Liver (tissue), 9 donors: ENCODE results near the gene ZNF582. TPM values are rescaled to one million over a fixed set of nuclear protein-coding genes. Genes with fewer than 3 reads are reported as not detected.

Source experiments
- DNase-seq: peaks from one replicate; pipeline ENCODE4 v3.0.0-alpha.2; 2017; ENCODE audit warnings: low spot score
- H3K27ac ChIP-seq, 2 donors: one replicate each; pipeline ENCODE4 v1.7.0; 2013; ENCODE audit warnings: inconsistent platforms in 2 of 2, low read length in 2 of 2, control low read depth in 1 of 2, low read depth in 1 of 2, mild to moderate bottlenecking in 1 of 2
- H3K27me3 ChIP-seq, 4 donors: one replicate each; pipeline versions ENCODE4 v1.6.1 to v1.7.0; 2013; ENCODE audit warnings: low read length in 3 of 4, inconsistent platforms in 1 of 4, mild to moderate bottlenecking in 1 of 4, moderate library complexity in 1 of 4; ENCODE audit not compliant: control insufficient read depth in 4 of 4, insufficient read depth in 4 of 4
- H3K36me3 ChIP-seq, 4 donors: one replicate each; pipeline versions ENCODE4 v1.6.1 to v1.7.0; 2013; ENCODE audit warnings: low read length in 3 of 4, mild to moderate bottlenecking in 3 of 4, low read depth in 1 of 4, moderate library complexity in 1 of 4; ENCODE audit not compliant: control insufficient read depth in 4 of 4, insufficient read depth in 3 of 4
- H3K4me1 ChIP-seq, 4 donors: one replicate each; pipeline versions ENCODE4 v1.6.1 to v1.7.0; 2013; ENCODE audit warnings: low read length in 3 of 4, mild to moderate bottlenecking in 3 of 4, moderate library complexity in 1 of 4; ENCODE audit not compliant: control insufficient read depth in 4 of 4, insufficient read depth in 4 of 4
- H3K4me3 ChIP-seq, 3 donors: one replicate each; pipeline versions ENCODE4 v1.6.1 to v1.7.0; 2013; ENCODE audit warnings: low read length in 3 of 3, control low read depth in 1 of 3, low read depth in 1 of 3, mild to moderate bottlenecking in 1 of 3
- H3K9ac ChIP-seq, 2 donors: one replicate each; pipeline ENCODE4 v1.7.0; 2013; ENCODE audit warnings: low read length in 2 of 2, mild to moderate bottlenecking in 2 of 2, moderate library complexity in 2 of 2, control low read depth in 1 of 2, low read depth in 1 of 2
- H3K9me3 ChIP-seq, 4 donors: one replicate each; pipeline versions ENCODE4 v1.6.1 to v1.7.0; 2013; ENCODE audit warnings: low read length in 3 of 4; ENCODE audit not compliant: control insufficient read depth in 4 of 4
- CTCF ChIP-seq: fragments of 150-350 bp; IDR thresholded peaks from 2 replicates; pipeline ENCODE4 v1.5.1; 2017; ENCODE audit warnings: improper control_type of control experiment, low read depth, low read length; ENCODE audit not compliant: missing input control
- EGR1 ChIP-seq, 2 donors: IDR thresholded peaks; 2 replicates each; pipeline ENCODE4 v1.6.1; 2016 to 2018; ENCODE audit warnings: antibody characterized with exemption in 2 of 2, low read depth in 2 of 2
- FOXA1 ChIP-seq: IDR thresholded peaks from 2 replicates; pipeline ENCODE4 v1.6.1; 2016; ENCODE audit warnings: antibody characterized with exemption
- GABPA ChIP-seq, 2 donors: IDR thresholded peaks in 1 of 2; conservative IDR thresholded peaks in 1 of 2; 2 replicates each; pipeline ENCODE4 v1.6.1; 2016; ENCODE audit warnings: antibody characterized with exemption in 2 of 2, mild to moderate bottlenecking in 1 of 2, moderate library complexity in 1 of 2
- HNF4A ChIP-seq, 2 donors: conservative IDR thresholded peaks; 2 replicates each; pipeline ENCODE4 v1.6.1; 2016; ENCODE audit warnings: antibody characterized with exemption in 2 of 2, mild to moderate bottlenecking in 2 of 2
- HNF4G ChIP-seq: IDR thresholded peaks from 2 replicates; pipeline ENCODE4 v1.6.1; 2016; ENCODE audit warnings: antibody characterized with exemption
- NR2F2 ChIP-seq: IDR thresholded peaks from 2 replicates; pipeline ENCODE4 v1.6.1; 2016; ENCODE audit warnings: antibody characterized with exemption
- RAD21 ChIP-seq, 2 donors: IDR thresholded peaks; 2 replicates each; pipeline ENCODE4 v1.6.1; 2016; ENCODE audit warnings: antibody characterized with exemption in 2 of 2, mild to moderate bottlenecking in 2 of 2
- REST ChIP-seq: IDR thresholded peaks from 2 replicates; pipeline ENCODE4 v1.6.1; 2016; ENCODE audit warnings: antibody characterized with exemption, mild to moderate bottlenecking
- SP1 ChIP-seq: IDR thresholded peaks from 2 replicates; pipeline ENCODE4 v1.6.1; 2018; ENCODE audit warnings: antibody characterized with exemption, mild to moderate bottlenecking
- YY1 ChIP-seq: IDR thresholded peaks from 2 replicates; pipeline ENCODE4 v1.6.1; 2016; ENCODE audit warnings: antibody characterized with exemption, mild to moderate bottlenecking
- WGBS: extraction: QIAGEN DNeasy Blood & Tissue Kit; methylation state at CpG from one replicate; pipeline ENCODE4 v1.1.7; 2013; 5-methylcytosine and 5-hydroxymethylcytosine counted together
- polyA plus RNA-seq, 2 donors: library from polyadenylated mRNA; stranded (reverse) in 1 of 2; unstranded in 1 of 2; fragments of 200-250 nt in 1 of 2; fragments of >200 nt in 1 of 2; fragmentation: Nextera tagmentation in 1 of 2; extraction: Ambion mirVana in 1 of 2; gene quantifications; one replicate each; pipeline versions ENCODE4 v1.2.1 to v1.2.3, GENCODE V29; 2013 to 2015
- total RNA-seq, 2 donors: library from RNA; depleted of rRNA; stranded (reverse); fragments of >200 nt; gene quantifications; one replicate each; pipeline ENCODE4 v1.2.3, GENCODE V29; 2014
- TF ChIP-seq, protein P1 (sequence below): IDR thresholded peaks from 2 replicates; pipeline ENCODE4 v1.6.1; 2016; ENCODE audit warnings: antibody characterized with exemption
- TF ChIP-seq, protein P2 (sequence below): IDR thresholded peaks from 2 replicates; pipeline ENCODE4 v1.6.1; 2016; ENCODE audit warnings: antibody characterized with exemption
- TF ChIP-seq, protein P3 (sequence below): IDR thresholded peaks from 2 replicates; pipeline ENCODE4 v1.6.1; 2016; ENCODE audit warnings: antibody characterized with exemption
- donor health status: healthy.
- donor health status: healthy.
- donor health status: healthy.
- donor health status: healthy.
- donor health status: healthy.

ZNF582 gene
- total RNA-seq (1 to 10 TPM; 1.3 to 2.1 TPM), polyA plus RNA-seq (1 to 10 TPM; 1.3 to 1.5 TPM)

- Histone ChIP-seq H3K4me1 (peaks cover 0 to 9% (median 5%) of the 10 kb centered on the region in 4 donors), H3K36me3 (peaks cover 3 to 39% (median 37%) of the 10 kb centered on the region in 4 donors), H3K9ac (peak within 1 kb of the TSS; percentile 60 to 85), H3K27ac (peak within 1 kb of the TSS; percentile 74 to 88), H3K9me3 (peaks cover 7 to 64% (median 44%) of the 10 kb centered on the region in 4 donors), H3K4me3 (peak within 1 kb of the TSS; percentile 67 to 95 (median 80)), H3K27me3 (no peaks in the 10 kb centered on the region)
- TF ChIP-seq REST (peak; percentile 30), HNF4A (conservative IDR thresholded peaks at IDR 0.05) (no peak), EGR1 (IDR thresholded peaks at IDR 0.05; ENCODE audit: low read depth in 2 of 2) (no peak), YY1 (peak; percentile 97), SP1 (peak; percentile 16), GABPA (IDR thresholded peaks at IDR 0.05 in 1 of 2, conservative IDR thresholded peaks at IDR 0.05 in 1 of 2) (peak in 1 of 2 donors; percentile 86), RAD21 (IDR thresholded peaks at IDR 0.05) (peak; percentile 36 to 44), CTCF (peak; percentile 42), NR2F2 (no peak)
- TF ChIP-seq, protein P1, sequence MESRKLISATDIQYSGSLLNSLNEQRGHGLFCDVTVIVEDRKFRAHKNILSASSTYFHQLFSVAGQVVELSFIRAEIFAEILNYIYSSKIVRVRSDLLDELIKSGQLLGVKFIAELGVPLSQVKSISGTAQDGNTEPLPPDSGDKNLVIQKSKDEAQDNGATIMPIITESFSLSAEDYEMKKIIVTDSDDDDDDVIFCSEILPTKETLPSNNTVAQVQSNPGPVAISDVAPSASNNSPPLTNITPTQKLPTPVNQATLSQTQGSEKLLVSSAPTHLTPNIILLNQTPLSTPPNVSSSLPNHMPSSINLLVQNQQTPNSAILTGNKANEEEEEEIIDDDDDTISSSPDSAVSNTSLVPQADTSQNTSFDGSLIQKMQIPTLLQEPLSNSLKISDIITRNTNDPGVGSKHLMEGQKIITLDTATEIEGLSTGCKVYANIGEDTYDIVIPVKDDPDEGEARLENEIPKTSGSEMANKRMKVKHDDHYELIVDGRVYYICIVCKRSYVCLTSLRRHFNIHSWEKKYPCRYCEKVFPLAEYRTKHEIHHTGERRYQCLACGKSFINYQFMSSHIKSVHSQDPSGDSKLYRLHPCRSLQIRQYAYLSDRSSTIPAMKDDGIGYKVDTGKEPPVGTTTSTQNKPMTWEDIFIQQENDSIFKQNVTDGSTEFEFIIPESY: peak; percentile 99
- TF ChIP-seq, protein P2, sequence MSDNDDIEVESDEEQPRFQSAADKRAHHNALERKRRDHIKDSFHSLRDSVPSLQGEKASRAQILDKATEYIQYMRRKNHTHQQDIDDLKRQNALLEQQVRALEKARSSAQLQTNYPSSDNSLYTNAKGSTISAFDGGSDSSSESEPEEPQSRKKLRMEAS: peak; percentile 60
- peak; percentile 89 for DNase-seq
- WGBS: 3% methylated on average over 73 of the region's 73 CpGs
These were observed at the start of gene ZNF582 for GRCh38 chr19:56393119-56394012. Gene ZNF582 (minus strand): TSS chr19:56393534. CDS start chr19:56391752, 1,782 bp downstream.

DNA sequence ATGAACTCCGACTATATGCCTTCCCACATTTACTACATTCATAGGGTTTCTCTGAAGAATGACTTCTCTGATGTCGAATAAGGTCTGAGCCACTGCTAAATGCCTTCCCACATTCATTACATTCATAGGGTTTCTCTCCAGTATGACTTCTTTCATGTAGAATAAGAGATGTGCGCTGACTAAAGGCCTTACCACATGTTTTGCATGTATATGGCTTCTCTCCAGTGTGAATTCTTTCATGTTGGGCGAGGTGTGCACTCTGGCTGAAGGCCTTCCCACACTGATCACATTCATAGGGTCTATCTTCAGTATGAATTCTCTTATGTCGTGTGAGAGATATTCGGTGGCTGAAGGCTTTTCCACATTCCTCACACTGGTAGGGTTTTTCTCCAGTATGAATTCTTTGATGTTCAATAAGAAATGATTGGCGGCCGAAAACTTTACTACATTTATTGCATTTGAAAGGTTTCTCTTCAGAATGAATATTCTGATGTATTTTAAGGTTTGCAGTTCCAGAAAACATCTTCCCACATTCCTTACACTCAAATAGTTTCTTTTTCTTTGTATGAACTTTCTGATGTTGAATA lies 48.0 kb upstream of the ZNF582 start:
- Histone ChIP-seq H3K27me3 (no peaks in the 10 kb centered on the region), H3K4me3 (peak overlapping the region in 2 of 3 donors; percentile 9 to 27), H3K9ac (no peak overlapping the region), H3K36me3 (no peaks in the 10 kb centered on the region), H3K9me3 (peaks cover 26 to 69% (median 52%) of the 10 kb centered on the region in 4 donors), H3K4me1 (no peaks in the 10 kb centered on the region), H3K27ac (no peak overlapping the region)
- 96% methylated on average over 8 of the region's 8 CpGs for WGBS
- no peak for DNase-seq
- TF ChIP-seq FOXA1 (no peak), RAD21 (IDR thresholded peaks at IDR 0.05) (no peak), YY1 (no peak), HNF4G (no peak), SP1 (no peak), GABPA (IDR thresholded peaks at IDR 0.05 in 1 of 2, conservative IDR thresholded peaks at IDR 0.05 in 1 of 2) (no peak)
- TF ChIP-seq, protein P3, sequence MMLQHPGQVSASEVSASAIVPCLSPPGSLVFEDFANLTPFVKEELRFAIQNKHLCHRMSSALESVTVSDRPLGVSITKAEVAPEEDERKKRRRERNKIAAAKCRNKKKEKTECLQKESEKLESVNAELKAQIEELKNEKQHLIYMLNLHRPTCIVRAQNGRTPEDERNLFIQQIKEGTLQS: no peak
- TF ChIP-seq, protein P2: no peak
- TF ChIP-seq, protein P1: no peak
